Measurements from ENCODE around the gene IFT74.
"Not testable (repeated sequence)": the region's sequence is repeated elsewhere in the genome, so short reads cannot be mapped to it uniquely, and the experiment has no call there.

- TF ChIP-seq, protein P1, sequence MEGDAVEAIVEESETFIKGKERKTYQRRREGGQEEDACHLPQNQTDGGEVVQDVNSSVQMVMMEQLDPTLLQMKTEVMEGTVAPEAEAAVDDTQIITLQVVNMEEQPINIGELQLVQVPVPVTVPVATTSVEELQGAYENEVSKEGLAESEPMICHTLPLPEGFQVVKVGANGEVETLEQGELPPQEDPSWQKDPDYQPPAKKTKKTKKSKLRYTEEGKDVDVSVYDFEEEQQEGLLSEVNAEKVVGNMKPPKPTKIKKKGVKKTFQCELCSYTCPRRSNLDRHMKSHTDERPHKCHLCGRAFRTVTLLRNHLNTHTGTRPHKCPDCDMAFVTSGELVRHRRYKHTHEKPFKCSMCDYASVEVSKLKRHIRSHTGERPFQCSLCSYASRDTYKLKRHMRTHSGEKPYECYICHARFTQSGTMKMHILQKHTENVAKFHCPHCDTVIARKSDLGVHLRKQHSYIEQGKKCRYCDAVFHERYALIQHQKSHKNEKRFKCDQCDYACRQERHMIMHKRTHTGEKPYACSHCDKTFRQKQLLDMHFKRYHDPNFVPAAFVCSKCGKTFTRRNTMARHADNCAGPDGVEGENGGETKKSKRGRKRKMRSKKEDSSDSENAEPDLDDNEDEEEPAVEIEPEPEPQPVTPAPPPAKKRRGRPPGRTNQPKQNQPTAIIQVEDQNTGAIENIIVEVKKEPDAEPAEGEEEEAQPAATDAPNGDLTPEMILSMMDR (IDR thresholded peaks at IDR 0.05): not testable (repeated sequence)
- not testable (repeated sequence) for TF ChIP-seq POLR2AphosphoS5 (IDR thresholded peaks at IDR 0.05; ENCODE audit: insufficient read depth in 1 of 2, low read depth in 1 of 2)
Measured at GRCh38 chr9:27092496-27092895, 136.3 kb downstream of the IFT74 start.

Measured in vagina (tissue), 2 donors.